Left lobe of liver (tissue), 2 donors: Measurements from ENCODE around the gene PSD. TPM values are rescaled to one million over a fixed set of nuclear protein-coding genes. Genes with fewer than 3 reads are reported as not detected.
A peak's percentile ranks its signal among the peaks of the same experiment; 100 is the strongest.

ENCODE experiments used
- ATAC-seq: fragments of 200-7000 bp; cut with Tn5 transposase; one replicate; pipeline ENCODE4 v1.9.1; 2020; ENCODE audit warnings: mild to moderate bottlenecking, moderate library complexity
- DNase-seq: peaks from one replicate; pipeline ENCODE4 v3.0.0-alpha.2; 2020; ENCODE audit warnings: low spot score
- total RNA-seq: library from RNA; stranded (reverse); gene quantifications from one replicate; pipeline ENCODE4 v1.2.1, GENCODE V29; 2021
- donor health status: DM: no; HTN: no; CAD: no; lungs with moderate emphysema.
- donor health status: DM: no; HTN: yes; CAD: no.

Gene PSD
- total RNA-seq, 1 donor from 2014 or later, result 7.0 TPM

- ATAC-seq, result peak; percentile 79
These were observed 30.9 kb upstream of the PSD start for GRCh38 chr10:102449321-102450123.

GRCh38 chr10:102444851-102445250 lies 26.3 kb upstream of the PSD start:
- no peak for DNase-seq
- no peak for ATAC-seq

More at GRCh38 chr10:102449321-102450123, 30.9 kb upstream of the PSD start:
- peak; percentile 85 for DNase-seq

DNA sequence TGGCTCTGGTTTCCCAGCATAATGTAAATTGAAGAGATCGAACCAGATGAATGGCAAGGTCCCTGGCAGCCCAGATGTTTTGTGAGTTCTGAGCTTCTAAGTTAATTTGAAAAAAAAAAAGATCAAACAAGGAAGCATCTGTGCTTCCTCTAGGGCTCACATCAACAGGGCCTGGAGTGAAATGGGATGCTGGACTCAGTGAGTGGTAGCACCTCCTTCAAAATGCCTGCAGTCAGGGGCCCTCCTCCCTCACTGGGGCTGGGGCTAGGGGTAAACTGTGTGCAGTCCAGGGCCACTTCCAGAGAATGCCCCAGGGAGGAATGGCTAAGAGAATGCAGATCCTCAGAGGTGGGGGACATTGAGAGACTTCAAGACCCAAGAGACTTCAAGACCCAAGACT lies 19.8 kb upstream of the PSD start:
- no peak for DNase-seq
- ATAC-seq, result no peak

DNA sequence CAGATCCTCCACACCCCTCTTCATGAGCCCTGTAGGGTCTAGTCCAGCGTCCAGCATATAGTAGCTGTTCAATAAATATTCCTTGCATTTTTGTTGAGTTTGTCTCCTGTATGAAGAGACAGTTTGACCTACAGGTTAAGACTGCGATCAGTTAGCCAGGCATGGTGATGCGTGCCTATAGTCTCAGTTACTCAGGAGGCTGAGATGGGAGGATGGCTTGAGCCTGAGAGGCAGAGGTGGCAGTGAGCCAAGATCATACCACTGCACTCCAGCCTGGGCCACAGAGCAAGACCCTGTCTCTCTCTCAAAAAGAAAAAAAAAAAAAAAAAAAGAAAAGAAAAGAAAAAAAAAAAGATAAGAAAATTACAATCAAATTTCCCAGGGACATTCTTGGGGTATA lies 18.9 kb upstream of the PSD start:
- DNase-seq (no peak), ATAC-seq (no peak)

DNA sequence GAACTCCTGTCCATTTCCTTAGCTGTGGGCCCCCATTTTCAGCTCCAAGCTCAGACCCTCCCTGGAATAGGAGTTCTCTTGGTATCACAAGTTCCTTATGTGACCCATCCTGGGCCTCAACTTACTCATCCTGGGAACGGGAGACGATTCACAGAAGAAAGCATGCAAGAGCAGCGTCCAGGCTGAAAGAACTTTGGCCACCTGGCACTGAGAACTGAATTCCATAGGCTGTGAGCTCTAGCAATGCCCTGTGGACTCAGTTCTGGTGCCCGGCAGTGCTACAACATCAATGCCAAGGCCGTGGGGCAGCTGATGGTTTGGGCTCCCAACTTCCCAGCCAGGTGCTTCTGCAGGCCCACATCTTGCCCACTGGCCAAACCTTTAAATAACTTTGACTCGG lies 17.7 kb upstream of the PSD start:
- ATAC-seq, result peak; percentile 83
- peak; percentile 80 for DNase-seq

DNA sequence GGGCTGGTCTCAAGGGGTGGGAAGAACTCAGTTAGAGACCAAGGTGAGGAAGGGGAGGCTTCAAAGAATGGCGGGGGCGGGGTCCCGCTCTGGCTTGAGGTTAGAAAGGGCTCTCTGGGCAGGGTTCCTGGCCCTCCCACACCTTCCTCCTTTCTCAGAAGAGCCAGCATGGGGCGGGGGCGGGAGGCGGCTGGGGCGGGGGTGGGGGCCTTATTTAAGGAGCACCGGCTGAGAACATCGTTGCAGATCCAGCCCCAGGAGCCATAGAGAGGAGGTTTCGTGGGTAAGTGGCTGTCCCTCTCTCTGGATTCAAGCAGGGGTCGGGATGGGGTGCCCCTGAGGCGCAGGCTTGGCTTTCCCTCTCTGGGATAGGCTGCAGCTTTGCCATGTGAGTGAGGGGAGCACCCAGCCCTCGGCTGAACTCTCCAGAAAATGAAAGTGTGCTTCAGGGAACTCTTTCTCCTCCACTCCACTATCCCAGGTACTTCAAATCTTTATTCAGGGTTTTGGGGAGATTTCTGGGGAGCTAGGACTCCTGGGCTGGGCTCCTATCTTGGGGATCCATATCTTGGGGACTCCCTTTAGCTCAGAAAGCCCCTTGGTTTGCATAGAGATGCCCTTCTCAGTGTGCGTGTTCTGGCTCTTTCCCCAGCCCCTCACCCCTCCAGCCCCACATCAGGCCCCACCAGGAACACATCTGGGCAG lies 17.1 kb upstream of the PSD start:
- DNase-seq (no peak), ATAC-seq (peak; percentile 25)

DNA sequence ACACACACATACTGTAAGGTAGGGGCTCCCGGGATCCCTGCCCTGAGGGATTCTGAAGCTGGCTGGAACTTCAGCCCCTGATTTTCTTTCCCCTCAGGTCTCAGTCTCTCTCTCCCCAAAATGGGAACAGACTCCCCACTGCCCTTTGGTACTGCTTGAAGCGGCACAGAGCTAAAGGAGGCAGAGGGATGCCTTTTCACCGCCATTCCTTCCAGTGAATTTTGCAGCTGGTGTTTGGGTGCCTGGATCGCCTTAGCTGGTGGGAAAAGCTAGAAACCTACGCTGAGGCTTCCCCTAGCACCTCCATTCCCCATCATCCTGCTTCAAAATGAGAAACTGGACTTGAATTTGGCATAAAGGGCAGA lies 16.5 kb upstream of the PSD start:
- ATAC-seq (no peak), DNase-seq (no peak)

- no peak for ATAC-seq
- DNase-seq, result no peak
These were observed 16.0 kb upstream of the PSD start for GRCh38 chr10:102434394-102435132.

GRCh38 chr10:102433619-102434046 lies 15.0 kb upstream of the PSD start:
- ATAC-seq (no peak), DNase-seq (no peak)

- DNase-seq (peak; percentile 97), ATAC-seq (peak; percentile 90)
These were observed 13.8 kb upstream of the PSD start, which contains the start of gene CUEDC2 for GRCh38 chr10:102432162-102432950. Gene CUEDC2, minus strand, starts transcription at chr10:102432574. Its CDS starts 7,386 bp downstream, at chr10:102425188.

- no peak for DNase-seq
- peak; percentile 17 for ATAC-seq
These were observed 13.0 kb upstream of the PSD start for GRCh38 chr10:102431452-102432124.

DNA sequence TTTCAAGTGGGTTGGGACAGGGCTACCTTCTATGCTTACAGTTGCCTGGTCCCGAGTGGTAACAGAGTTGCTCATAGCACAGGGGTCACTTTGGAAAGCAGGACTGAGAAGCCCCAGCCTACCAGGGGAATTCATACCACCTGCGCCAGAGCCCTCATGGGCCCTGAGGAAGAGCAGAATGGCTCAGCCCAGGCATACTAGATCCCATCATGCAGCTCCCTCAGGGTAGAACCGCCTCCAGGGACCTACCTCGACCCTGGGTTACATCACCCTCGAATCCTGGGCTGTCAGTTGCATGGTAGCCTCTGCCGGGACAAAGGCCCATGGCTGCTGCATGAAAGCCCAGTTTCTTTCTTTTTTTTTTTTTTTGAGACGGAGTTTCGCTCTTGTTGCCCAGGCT lies 10.9 kb upstream of the PSD start:
- ATAC-seq, result no peak
- no peak for DNase-seq

DNA sequence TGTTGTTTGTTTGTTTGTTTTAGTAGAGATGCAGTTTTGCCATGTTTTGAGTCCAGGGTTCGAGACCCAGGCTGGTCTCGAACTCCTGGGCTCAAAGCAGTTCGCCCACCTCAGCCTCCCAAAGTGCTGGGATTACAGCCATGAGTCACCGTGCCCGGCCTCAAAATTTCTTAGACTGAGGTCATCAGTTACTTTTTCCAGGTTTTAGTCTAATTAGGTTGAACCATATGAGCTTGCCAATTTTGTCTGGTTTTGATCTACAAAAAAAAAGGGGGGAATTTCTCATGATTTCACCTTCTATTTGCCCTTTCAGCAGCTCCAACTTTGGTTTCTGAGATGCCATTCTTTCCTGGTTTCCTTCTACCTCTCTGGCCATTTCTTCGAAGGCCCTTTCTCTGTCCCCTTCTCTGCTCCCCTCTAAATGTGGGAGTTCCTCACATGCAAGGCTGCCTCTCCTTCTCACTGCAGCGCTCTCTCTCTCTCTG lies 8.3 kb upstream of the PSD start:
- ATAC-seq, result no peak
- no peak for DNase-seq

- DNase-seq (no peak), ATAC-seq (no peak)
These were observed 6.9 kb upstream of the PSD start for GRCh38 chr10:102425444-102425843.

- DNase-seq (no peak), ATAC-seq (no peak)
These were observed 6.3 kb upstream of the PSD start for GRCh38 chr10:102424916-102425315.

GRCh38 chr10:102424145-102424544 lies 5.6 kb upstream of the PSD start:
- DNase-seq, result no peak
- no peak for ATAC-seq

- DNase-seq, result no peak
These were observed 4.9 kb upstream of the PSD start for GRCh38 chr10:102423372-102423968.

DNA sequence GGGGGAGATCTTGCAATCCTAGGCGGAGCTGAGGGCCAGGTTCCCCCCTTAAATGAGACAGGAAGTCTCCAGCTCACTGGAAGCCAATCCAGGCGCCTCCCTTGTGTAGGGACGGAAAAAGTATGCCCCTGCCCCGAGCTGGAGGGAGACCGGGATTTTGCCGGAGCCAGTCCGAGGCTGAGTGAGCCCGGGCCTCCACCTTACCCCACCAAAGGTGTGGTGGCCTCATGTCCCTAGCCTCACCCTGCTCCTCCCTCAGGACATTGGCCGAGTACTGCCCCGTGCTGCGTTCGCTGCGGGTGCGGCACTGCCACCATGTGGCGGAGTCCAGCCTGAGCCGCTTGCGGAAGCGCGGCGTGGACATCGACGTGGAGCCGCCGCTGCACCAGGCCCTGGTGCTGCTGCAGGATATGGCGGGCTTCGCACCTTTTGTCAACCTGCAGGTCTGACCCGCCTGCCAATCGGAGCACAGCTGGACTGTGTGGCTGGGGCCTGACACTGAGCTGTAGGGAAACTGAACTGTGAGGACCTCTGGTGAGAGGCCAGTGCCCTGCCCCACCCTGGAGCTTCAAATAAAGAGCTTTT lies 4.1 kb upstream of the PSD start:
- peak; percentile 88 for DNase-seq
- peak; percentile 71 for ATAC-seq

More at GRCh38 chr10:102423372-102423968, 4.9 kb upstream of the PSD start:
- no peak for ATAC-seq
